BJ (cell line): ENCODE results near the gene CA7. TPM values are rescaled to one million over a fixed set of nuclear protein-coding genes. Genes with fewer than 3 reads are reported as not detected.

Experiments used
- CTCF ChIA-PET: fragments of 350-600 bp; formaldehyde crosslinking; extraction: SDS; loops from one replicate; lab custom pipeline; 2021; ENCODE audit warnings: antibody characterized with exemption, inconsistent platforms; lab: Yijun Ruan, JAX
- POLR2A ChIA-PET: fragments of 300-600 bp; sonication (Branson Sonifier 250); formaldehyde crosslinking; extraction: SDS; loops from one replicate; lab custom pipeline; 2021; ENCODE audit warnings: antibody characterized with exemption; lab: Charles Lee
- DNase-seq: peaks from one replicate; pipeline ENCODE4 v3.0.0-alpha.2; 2011; ENCODE audit warnings: low read depth
- H3K27me3 ChIP-seq: 2 replicates; pipeline ENCODE4 v1.6.0; 2011; ENCODE audit warnings: low read length; ENCODE audit not compliant: control insufficient read depth, insufficient read depth
- H3K36me3 ChIP-seq: 2 replicates; pipeline ENCODE4 v1.5.1; 2011; ENCODE audit warnings: low read length; ENCODE audit not compliant: control insufficient read depth, insufficient read depth
- H3K4me3 ChIP-seq: 2 replicates; pipeline ENCODE4 v1.5.1; 2011; ENCODE audit warnings: low read depth, mild to moderate bottlenecking, control low read depth, low read length
- polyA plus RNA-seq: library from polyadenylated mRNA; depleted of rRNA; stranded (reverse); fragments of >200 nt; gene quantifications from 2 replicates; pipeline ENCODE4 v1.2.3, GENCODE V29; 2011
- TF ChIP-seq, protein P1 (sequence below): IDR thresholded peaks from 2 replicates; pipeline ENCODE4 v1.5.1; 2011; ENCODE audit warnings: low read depth, mild to moderate bottlenecking, control low read depth, inconsistent platforms, low read length, moderate library complexity; ENCODE audit not compliant: insufficient read depth

Gene CA7
- polyA plus RNA-seq, 1 experiment, result not detected

- H3K4me3 ChIP-seq, result no peak overlapping the region
- H3K36me3 ChIP-seq, result no peaks in the 10 kb centered on the region
- no peak for DNase-seq
- no peaks in the 10 kb centered on the region for H3K27me3 ChIP-seq
- ChIA-PET POLR2A (no interaction called here), CTCF (interaction anchor here (0.6 to 1.8 kb wide), 12 partner anchors 9 to 649 kb away, joined by 3 to 16 read pairs (median 6); partner anchors contain the start of gene NAE1)
- TF ChIP-seq, protein P1, sequence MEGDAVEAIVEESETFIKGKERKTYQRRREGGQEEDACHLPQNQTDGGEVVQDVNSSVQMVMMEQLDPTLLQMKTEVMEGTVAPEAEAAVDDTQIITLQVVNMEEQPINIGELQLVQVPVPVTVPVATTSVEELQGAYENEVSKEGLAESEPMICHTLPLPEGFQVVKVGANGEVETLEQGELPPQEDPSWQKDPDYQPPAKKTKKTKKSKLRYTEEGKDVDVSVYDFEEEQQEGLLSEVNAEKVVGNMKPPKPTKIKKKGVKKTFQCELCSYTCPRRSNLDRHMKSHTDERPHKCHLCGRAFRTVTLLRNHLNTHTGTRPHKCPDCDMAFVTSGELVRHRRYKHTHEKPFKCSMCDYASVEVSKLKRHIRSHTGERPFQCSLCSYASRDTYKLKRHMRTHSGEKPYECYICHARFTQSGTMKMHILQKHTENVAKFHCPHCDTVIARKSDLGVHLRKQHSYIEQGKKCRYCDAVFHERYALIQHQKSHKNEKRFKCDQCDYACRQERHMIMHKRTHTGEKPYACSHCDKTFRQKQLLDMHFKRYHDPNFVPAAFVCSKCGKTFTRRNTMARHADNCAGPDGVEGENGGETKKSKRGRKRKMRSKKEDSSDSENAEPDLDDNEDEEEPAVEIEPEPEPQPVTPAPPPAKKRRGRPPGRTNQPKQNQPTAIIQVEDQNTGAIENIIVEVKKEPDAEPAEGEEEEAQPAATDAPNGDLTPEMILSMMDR, result no peak
Measured at GRCh38 chr16:66871840-66872239, 27.6 kb downstream of the CA7 start.

DNA sequence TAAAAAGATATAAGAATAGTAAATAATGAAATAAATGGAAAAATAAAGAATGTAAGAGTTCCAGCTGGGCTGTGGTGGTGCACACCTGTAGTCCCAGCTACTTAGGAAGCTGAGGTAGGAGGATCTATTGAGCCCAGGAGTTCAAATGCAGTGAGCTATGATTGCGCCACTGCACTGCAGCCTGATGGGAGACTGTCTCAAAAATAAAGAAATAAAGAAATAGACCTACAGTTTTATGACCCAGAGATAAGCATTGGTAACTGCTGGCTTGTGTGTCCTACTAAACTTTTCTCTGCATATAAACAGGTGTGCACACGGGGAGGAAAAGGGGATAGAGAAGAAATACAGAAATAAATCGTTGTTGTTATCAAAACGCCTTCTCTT is 28.3 kb downstream of the CA7 start:
- Histone ChIP-seq H3K36me3 (no peaks in the 10 kb centered on the region), H3K4me3 (no peak overlapping the region), H3K27me3 (no peaks in the 10 kb centered on the region)
- DNase-seq, result no peak
- CTCF ChIA-PET, result interaction anchor here (0.6 to 2.1 kb wide), 26 partner anchors 10 to 649 kb away, joined by 3 to 16 read pairs (median 6); partner anchors contain the start of genes CA7, DYNC1LI2 and NAE1
- TF ChIP-seq, protein P1, result no peak
- POLR2A ChIA-PET, result no interaction called here

GRCh38 chr16:66872943-66873684 is 28.9 kb downstream of the CA7 start:
- POLR2A ChIA-PET, result interaction anchor here (0.6 kb wide), 1 partner anchor 69 kb away, joined by 3 read pairs; no protein-coding TSS in a partner anchor
- CTCF ChIA-PET, result interaction anchor here (0.6 to 2.1 kb wide), 27 partner anchors 9 to 469 kb away, joined by 3 to 16 read pairs (median 5); partner anchors contain the start of genes CA7, DYNC1LI2 and NAE1

DNA sequence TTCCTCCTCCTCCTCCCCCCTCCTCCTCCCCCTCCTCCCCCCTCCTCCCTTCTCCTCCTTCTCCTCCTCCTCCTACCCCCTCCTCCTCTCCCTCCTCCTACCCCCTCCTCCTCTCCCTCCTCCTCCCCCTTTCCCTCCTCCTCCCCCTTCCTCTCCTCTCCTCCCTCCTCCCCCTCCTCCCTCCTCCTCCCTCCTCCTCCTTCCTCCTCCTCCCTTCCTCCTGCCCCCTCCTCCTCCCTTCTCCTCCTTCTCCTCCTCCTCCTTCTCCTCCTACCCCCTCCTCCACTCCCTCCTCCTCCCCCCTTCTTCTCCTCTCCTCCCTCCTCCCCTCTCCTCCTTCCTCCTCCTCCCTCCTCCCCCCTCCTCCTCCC is 29.5 kb downstream of the CA7 start:
- no peak for DNase-seq
- ChIA-PET CTCF (interaction anchor here (0.8 to 2.2 kb wide), 20 partner anchors 9 to 467 kb away, joined by 3 to 16 read pairs (median 7); partner anchors contain the start of genes DYNC1LI2 and NAE1), POLR2A (interaction anchor here (0.6 kb wide), 1 partner anchor 69 kb away, joined by 3 read pairs; no protein-coding TSS in a partner anchor)
- TF ChIP-seq, protein P1, result no peak
- Histone ChIP-seq H3K4me3 (no peak overlapping the region), H3K27me3 (no peaks in the 10 kb centered on the region), H3K36me3 (no peaks in the 10 kb centered on the region)

More at GRCh38 chr16:66872943-66873684, 28.9 kb downstream of the CA7 start:
- TF ChIP-seq, protein P1, result peak; percentile 97
- Histone ChIP-seq H3K27me3 (no peaks in the 10 kb centered on the region), H3K4me3 (0 out of 2 replicates have a peak overlapping the region, but pooled peaks have one; percentile 2), H3K36me3 (no peaks in the 10 kb centered on the region)
- peak; percentile 97 for DNase-seq
